Endodermal cell (in vitro differentiated cells): ENCODE data around the gene ARHGAP10. TPM values are rescaled to one million over a fixed set of nuclear protein-coding genes. Genes with fewer than 3 reads are reported as not detected.

Experiments
- DNase-seq: peaks from one replicate; pipeline ENCODE4 v3.0.0-alpha.2; 2017
- H3K27ac ChIP-seq: 2 replicates; pipeline ENCODE4 v1.5.1; 2013; ENCODE audit warnings: mild to moderate bottlenecking, low read depth, low read length, moderate library complexity
- H3K27me3 ChIP-seq: 2 replicates; pipeline ENCODE4 v1.6.1; 2013; ENCODE audit warnings: mild to moderate bottlenecking, low read length, moderate library complexity; ENCODE audit not compliant: insufficient read depth, control insufficient read depth, poor library complexity, severe bottlenecking
- H3K36me3 ChIP-seq: 2 replicates; pipeline ENCODE4 v1.7.0; 2013; ENCODE audit warnings: mild to moderate bottlenecking, low read length, moderate library complexity; ENCODE audit not compliant: control insufficient read depth, insufficient read depth
- H3K4me1 ChIP-seq: one replicate; pipeline ENCODE4 v1.7.0; 2013; ENCODE audit warnings: low read length; ENCODE audit not compliant: control insufficient read depth, insufficient read depth
- H3K4me3 ChIP-seq: 2 replicates; pipeline ENCODE4 v1.5.1; 2013; ENCODE audit warnings: mild to moderate bottlenecking, low read length, moderate library complexity
- H3K9ac ChIP-seq: 2 replicates; pipeline ENCODE4 v1.6.1; 2013; ENCODE audit warnings: mild to moderate bottlenecking, low read length, moderate library complexity; ENCODE audit not compliant: poor library complexity, severe bottlenecking; ENCODE audit errors: extremely low read depth
- H3K9me3 ChIP-seq: 2 replicates; pipeline ENCODE4 v1.6.1; 2013; ENCODE audit warnings: mild to moderate bottlenecking, low read length, moderate library complexity; ENCODE audit not compliant: control insufficient read depth
- H3K27ac Mint-ChIP-seq: 2 replicates; pipeline ENCODE4 v1.8.0; 2020; ENCODE audit warnings: mixed read lengths
- H3K27me3 Mint-ChIP-seq: 2 replicates; pipeline ENCODE4 v1.8.0; 2021; ENCODE audit warnings: mild to moderate bottlenecking, mixed read lengths; ENCODE audit not compliant: insufficient read depth
- H3K36me3 Mint-ChIP-seq: 2 replicates; pipeline ENCODE4 v1.8.0; 2020; ENCODE audit warnings: low read depth, mixed read lengths
- H3K4me1 Mint-ChIP-seq: 2 replicates; pipeline ENCODE4 v1.8.0; 2020; ENCODE audit warnings: mixed read lengths
- H3K4me3 Mint-ChIP-seq: 2 replicates; pipeline ENCODE4 v1.8.0; 2020; ENCODE audit warnings: mild to moderate bottlenecking, moderate library complexity, mixed read lengths
- H3K9me3 Mint-ChIP-seq: 2 replicates; pipeline ENCODE4 v1.8.0; 2020; ENCODE audit warnings: mild to moderate bottlenecking, mixed read lengths
- WGBS, 2 experiments: methylation state at CpG; one replicate each; pipeline versions ENCODE4 v1.1.5 to v1.1.7; 2013; ENCODE audit warnings: missing lambda C conversion rate in 2 of 2, mixed read lengths in 1 of 2; ENCODE audit not compliant: insufficient coverage in 1 of 2, insufficient read length in 1 of 2; 5-methylcytosine and 5-hydroxymethylcytosine counted together
- total RNA-seq, 2 donors: library from RNA; stranded (reverse); fragmentation: NEBNext Ultra II Directional in 1 of 2; extraction: Animal tissue kit (Norgen Biotek cat#: 25700) in 1 of 2; gene quantifications; 2 replicates in 1 of 2; 3 replicates in 1 of 2; pipeline ENCODE4 v1.2.1, GENCODE V29; 2021
- TF ChIP-seq, protein P1 (sequence below): fragments of 200-600 bp; sonication (generic); conservative IDR thresholded peaks from 2 replicates; pipeline ENCODE4 v1.5.0; 2021; ENCODE audit warnings: antibody characterized with exemption, mild to moderate bottlenecking

Gene ARHGAP10
- total RNA-seq, 2 donors from 2014 or later: 9.1 to 11.8 TPM

DNA sequence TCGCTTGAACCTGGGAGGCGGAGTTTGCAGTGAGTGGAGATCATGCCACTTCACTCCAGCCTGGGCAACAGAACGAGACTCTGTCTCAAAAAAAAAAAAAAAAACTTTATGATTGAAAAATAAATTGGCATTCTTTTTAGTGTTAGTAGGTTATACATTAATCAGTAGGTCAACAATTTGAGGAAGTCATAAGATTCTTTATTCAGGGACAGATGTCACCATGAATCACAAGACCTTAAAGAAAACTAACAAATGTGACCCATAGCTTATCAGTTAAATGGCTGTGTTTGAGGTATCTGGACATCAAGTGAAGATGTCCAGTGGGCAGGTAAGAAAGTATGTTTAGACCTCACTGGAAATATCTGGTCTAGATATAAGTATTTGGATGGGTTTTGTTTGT lies 38.7 kb upstream of the ARHGAP10 start:
- Mint-ChIP-seq H3K9me3 (no peaks in the 10 kb centered on the region), H3K4me3 (no peak overlapping the region), H3K27ac (no peak overlapping the region), H3K27me3 (no peaks in the 10 kb centered on the region), H3K36me3 (no peaks in the 10 kb centered on the region), H3K4me1 (no peaks in the 10 kb centered on the region)
- H3K4me3 ChIP-seq: no peak overlapping the region
- TF ChIP-seq, protein P1, sequence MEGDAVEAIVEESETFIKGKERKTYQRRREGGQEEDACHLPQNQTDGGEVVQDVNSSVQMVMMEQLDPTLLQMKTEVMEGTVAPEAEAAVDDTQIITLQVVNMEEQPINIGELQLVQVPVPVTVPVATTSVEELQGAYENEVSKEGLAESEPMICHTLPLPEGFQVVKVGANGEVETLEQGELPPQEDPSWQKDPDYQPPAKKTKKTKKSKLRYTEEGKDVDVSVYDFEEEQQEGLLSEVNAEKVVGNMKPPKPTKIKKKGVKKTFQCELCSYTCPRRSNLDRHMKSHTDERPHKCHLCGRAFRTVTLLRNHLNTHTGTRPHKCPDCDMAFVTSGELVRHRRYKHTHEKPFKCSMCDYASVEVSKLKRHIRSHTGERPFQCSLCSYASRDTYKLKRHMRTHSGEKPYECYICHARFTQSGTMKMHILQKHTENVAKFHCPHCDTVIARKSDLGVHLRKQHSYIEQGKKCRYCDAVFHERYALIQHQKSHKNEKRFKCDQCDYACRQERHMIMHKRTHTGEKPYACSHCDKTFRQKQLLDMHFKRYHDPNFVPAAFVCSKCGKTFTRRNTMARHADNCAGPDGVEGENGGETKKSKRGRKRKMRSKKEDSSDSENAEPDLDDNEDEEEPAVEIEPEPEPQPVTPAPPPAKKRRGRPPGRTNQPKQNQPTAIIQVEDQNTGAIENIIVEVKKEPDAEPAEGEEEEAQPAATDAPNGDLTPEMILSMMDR: no peak
- 98 to 100% methylated on average over 2 to 3 of the region's 3 CpGs for WGBS, 2 experiments
- no peaks in the 10 kb centered on the region for H3K9me3 ChIP-seq
- H3K4me1 ChIP-seq: no peaks in the 10 kb centered on the region
- H3K9ac ChIP-seq: no peak overlapping the region
- no peak overlapping the region for H3K27ac ChIP-seq
- no peak for DNase-seq
- no peaks in the 10 kb centered on the region for H3K36me3 ChIP-seq
- no peaks in the 10 kb centered on the region for H3K27me3 ChIP-seq

DNA sequence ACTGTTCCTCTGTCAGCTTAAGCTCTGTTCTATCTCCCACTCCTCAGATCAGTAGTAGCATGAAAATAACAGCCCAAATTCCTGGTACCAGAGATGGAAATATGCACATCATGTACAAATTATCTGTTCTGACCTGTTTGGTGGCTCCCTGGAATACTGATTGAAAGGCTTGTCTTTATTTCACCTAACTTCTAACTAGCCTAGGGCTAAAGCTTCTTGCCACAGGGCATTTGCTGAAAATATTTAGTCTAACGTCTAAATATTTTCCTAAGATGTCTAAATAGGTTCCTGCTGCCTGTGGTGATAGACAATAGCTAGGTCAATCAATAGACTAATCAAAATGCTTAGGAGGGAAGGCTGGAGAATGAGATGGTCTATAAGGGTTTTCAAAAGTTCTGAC lies 35.0 kb upstream of the ARHGAP10 start:
- H3K9me3 Mint-ChIP-seq: peaks cover 10% of the 10 kb centered on the region

DNA sequence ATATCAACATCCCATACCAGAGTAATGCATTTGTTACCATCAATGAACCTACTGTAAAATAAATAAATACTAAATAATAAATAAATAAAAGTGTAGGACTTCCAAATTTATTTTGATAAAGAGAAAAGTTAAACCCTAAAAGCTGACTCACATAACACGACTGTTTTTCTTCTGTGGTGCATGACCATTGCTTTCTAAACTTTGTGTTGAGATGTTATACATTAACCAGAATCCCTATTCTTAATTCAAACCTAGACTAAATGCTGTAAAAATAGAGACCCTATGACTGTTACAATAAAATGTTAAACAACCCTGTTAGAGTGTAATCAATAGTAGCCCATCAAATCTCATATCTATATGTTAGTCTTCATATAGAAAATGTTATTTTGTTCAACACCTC lies 27.0 kb upstream of the ARHGAP10 start:
- H3K9me3 Mint-ChIP-seq: peaks cover 7% of the 10 kb centered on the region
- no peak overlapping the region for H3K4me3 ChIP-seq
- no peak overlapping the region for H3K4me3 Mint-ChIP-seq
- no peak overlapping the region for H3K27ac ChIP-seq
- H3K36me3 ChIP-seq: no peaks in the 10 kb centered on the region
- no peaks in the 10 kb centered on the region for H3K9me3 ChIP-seq
- DNase-seq: no peak
- H3K27me3 Mint-ChIP-seq: no peaks in the 10 kb centered on the region
- no peaks in the 10 kb centered on the region for H3K4me1 Mint-ChIP-seq
- H3K27me3 ChIP-seq: no peaks in the 10 kb centered on the region
- no peak overlapping the region for H3K27ac Mint-ChIP-seq
- no peak overlapping the region for H3K9ac ChIP-seq
- TF ChIP-seq, protein P1: no peak
- WGBS, 2 experiments: 100% methylated on average over 1 of the region's 1 CpG; no CpG with 5 or more reads in 1 of the 2 experiments
- H3K36me3 Mint-ChIP-seq: no peaks in the 10 kb centered on the region
- no peaks in the 10 kb centered on the region for H3K4me1 ChIP-seq

More for the DNA sequence above, 35.0 kb upstream of the ARHGAP10 start:
- no peak for DNase-seq
- Mint-ChIP-seq H3K4me3 (no peak overlapping the region), H3K36me3 (no peaks in the 10 kb centered on the region), H3K4me1 (no peaks in the 10 kb centered on the region), H3K27ac (no peak overlapping the region), H3K27me3 (no peaks in the 10 kb centered on the region)
- Histone ChIP-seq H3K36me3 (no peaks in the 10 kb centered on the region), H3K9ac (no peak overlapping the region), H3K27me3 (no peaks in the 10 kb centered on the region), H3K4me1 (no peaks in the 10 kb centered on the region), H3K27ac (no peak overlapping the region), H3K9me3 (no peaks in the 10 kb centered on the region), H3K4me3 (no peak overlapping the region)
- WGBS, 2 experiments: 60 to 78% methylated on average over 1 of the region's 1 CpG
- TF ChIP-seq, protein P1: no peak
